Measurements from ENCODE around the gene TRAPPC8.
"Not testable (repeated sequence)": the region's sequence is repeated elsewhere in the genome, so short reads cannot be mapped to it uniquely, and the experiment has no call there.

DNA sequence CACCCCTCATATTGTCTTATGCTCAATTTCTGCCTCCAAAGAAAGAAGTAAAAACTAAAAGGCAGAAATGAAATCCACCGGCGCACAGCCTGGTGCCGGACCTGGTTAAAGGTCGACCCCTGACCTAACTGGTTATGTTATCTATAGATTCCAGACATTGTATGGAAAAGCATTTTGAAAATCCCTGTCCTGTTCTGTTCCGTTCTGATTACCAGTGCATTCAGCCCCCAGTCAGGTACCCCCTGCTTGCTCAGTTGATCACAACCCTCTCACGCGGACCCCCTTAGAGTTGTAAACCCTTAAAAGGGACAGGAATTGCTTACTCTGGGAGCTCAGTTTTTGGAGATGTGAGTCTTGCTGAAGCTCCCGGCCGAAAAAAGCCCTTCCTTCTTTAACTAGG lies 5.4 kb upstream of the TRAPPC8 start:
- not testable (repeated sequence) for TF ChIP-seq POLR2A (IDR thresholded peaks at IDR 0.05)
- TF ChIP-seq, protein P1, sequence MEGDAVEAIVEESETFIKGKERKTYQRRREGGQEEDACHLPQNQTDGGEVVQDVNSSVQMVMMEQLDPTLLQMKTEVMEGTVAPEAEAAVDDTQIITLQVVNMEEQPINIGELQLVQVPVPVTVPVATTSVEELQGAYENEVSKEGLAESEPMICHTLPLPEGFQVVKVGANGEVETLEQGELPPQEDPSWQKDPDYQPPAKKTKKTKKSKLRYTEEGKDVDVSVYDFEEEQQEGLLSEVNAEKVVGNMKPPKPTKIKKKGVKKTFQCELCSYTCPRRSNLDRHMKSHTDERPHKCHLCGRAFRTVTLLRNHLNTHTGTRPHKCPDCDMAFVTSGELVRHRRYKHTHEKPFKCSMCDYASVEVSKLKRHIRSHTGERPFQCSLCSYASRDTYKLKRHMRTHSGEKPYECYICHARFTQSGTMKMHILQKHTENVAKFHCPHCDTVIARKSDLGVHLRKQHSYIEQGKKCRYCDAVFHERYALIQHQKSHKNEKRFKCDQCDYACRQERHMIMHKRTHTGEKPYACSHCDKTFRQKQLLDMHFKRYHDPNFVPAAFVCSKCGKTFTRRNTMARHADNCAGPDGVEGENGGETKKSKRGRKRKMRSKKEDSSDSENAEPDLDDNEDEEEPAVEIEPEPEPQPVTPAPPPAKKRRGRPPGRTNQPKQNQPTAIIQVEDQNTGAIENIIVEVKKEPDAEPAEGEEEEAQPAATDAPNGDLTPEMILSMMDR (IDR thresholded peaks at IDR 0.05): not testable (repeated sequence)

Measured in Peyer's patch (tissue), 4 donors.